ENCODE measurements around the gene ZBTB17. TPM values are rescaled to one million over a fixed set of nuclear protein-coding genes. Genes with fewer than 3 reads are reported as not detected.
"Not testable (repeated sequence)": the region's sequence is repeated elsewhere in the genome, so short reads cannot be mapped to it uniquely, and the experiment has no call there.

Gene ZBTB17
- total RNA-seq, 1 donor from 2014 or later, result 33.6 TPM

GRCh38 chr1:15902882-15903281, 73.0 kb downstream of the ZBTB17 start:
- TF ChIP-seq CTCF (IDR thresholded peaks at IDR 0.05; ENCODE audit: unreplicated experiment), result no peak
- peaks cover 2% of the 10 kb centered on the region for H3K27me3 Mint-ChIP-seq (ENCODE audit: unreplicated experiment)
- peaks cover 4% of the 10 kb centered on the region for H3K4me1 Mint-ChIP-seq (ENCODE audit: unreplicated experiment)
- H3K27ac Mint-ChIP-seq (ENCODE audit: unreplicated experiment), result no peak overlapping the region
- H3K4me3 Mint-ChIP-seq (ENCODE audit: unreplicated experiment), result no peak overlapping the region
- no peaks in the 10 kb centered on the region for H3K9me3 Mint-ChIP-seq (ENCODE audit: unreplicated experiment)
- H3K36me3 Mint-ChIP-seq (ENCODE audit: low read depth, unreplicated experiment), result no peaks in the 10 kb centered on the region
- no peak for DNase-seq (ENCODE audit: low spot score)

- no peak overlapping the region for H3K4me3 Mint-ChIP-seq (ENCODE audit: unreplicated experiment)
- peaks cover 2% of the 10 kb centered on the region for H3K27me3 Mint-ChIP-seq (ENCODE audit: unreplicated experiment)
- TF ChIP-seq CTCF (IDR thresholded peaks at IDR 0.05; ENCODE audit: unreplicated experiment), result no peak
- peaks cover 4% of the 10 kb centered on the region for H3K4me1 Mint-ChIP-seq (ENCODE audit: unreplicated experiment)
- H3K36me3 Mint-ChIP-seq (ENCODE audit: low read depth, unreplicated experiment), result no peaks in the 10 kb centered on the region
- no peak for DNase-seq (ENCODE audit: low spot score)
- no peaks in the 10 kb centered on the region for H3K9me3 Mint-ChIP-seq (ENCODE audit: unreplicated experiment)
- H3K27ac Mint-ChIP-seq (ENCODE audit: unreplicated experiment), result no peak overlapping the region
Observed at GRCh38 chr1:15900662-15901279, 75.1 kb downstream of the ZBTB17 start.

- no peak overlapping the region for H3K27ac Mint-ChIP-seq (ENCODE audit: unreplicated experiment)
- peaks cover 4% of the 10 kb centered on the region for H3K4me1 Mint-ChIP-seq (ENCODE audit: unreplicated experiment)
- no peak for DNase-seq (ENCODE audit: low spot score)
- no peak for TF ChIP-seq CTCF (IDR thresholded peaks at IDR 0.05; ENCODE audit: unreplicated experiment)
- no peaks in the 10 kb centered on the region for H3K9me3 Mint-ChIP-seq (ENCODE audit: unreplicated experiment)
- peaks cover 4% of the 10 kb centered on the region for H3K36me3 Mint-ChIP-seq (ENCODE audit: low read depth, unreplicated experiment)
- H3K27me3 Mint-ChIP-seq (ENCODE audit: unreplicated experiment), result peaks cover 2% of the 10 kb centered on the region
- H3K4me3 Mint-ChIP-seq (ENCODE audit: unreplicated experiment), result peak overlapping the region; percentile 14
Observed at GRCh38 chr1:15899266-15899665, 76.6 kb downstream of the ZBTB17 start.

- not testable (repeated sequence) for H3K27me3 Mint-ChIP-seq (ENCODE audit: unreplicated experiment); H3K4me3 Mint-ChIP-seq (ENCODE audit: unreplicated experiment); H3K36me3 Mint-ChIP-seq (ENCODE audit: low read depth, unreplicated experiment); H3K4me1 Mint-ChIP-seq (ENCODE audit: unreplicated experiment); DNase-seq (ENCODE audit: low spot score); H3K9me3 Mint-ChIP-seq (ENCODE audit: unreplicated experiment); H3K27ac Mint-ChIP-seq (ENCODE audit: unreplicated experiment)
Observed at GRCh38 chr1:15896841-15897610, 78.9 kb downstream of the ZBTB17 start.

- Mint-ChIP-seq H3K27ac (ENCODE audit: unreplicated experiment) (no peak overlapping the region), H3K27me3 (ENCODE audit: unreplicated experiment) (peaks cover 2% of the 10 kb centered on the region), H3K4me3 (ENCODE audit: unreplicated experiment) (no peak overlapping the region), H3K9me3 (ENCODE audit: unreplicated experiment) (no peaks in the 10 kb centered on the region), H3K4me1 (ENCODE audit: unreplicated experiment) (peaks cover 4% of the 10 kb centered on the region), H3K36me3 (ENCODE audit: low read depth, unreplicated experiment) (peaks cover 4% of the 10 kb centered on the region)
- no peak for TF ChIP-seq CTCF (IDR thresholded peaks at IDR 0.05; ENCODE audit: unreplicated experiment)
- DNase-seq (ENCODE audit: low spot score), result no peak
Observed at GRCh38 chr1:15895233-15895632, 80.7 kb downstream of the ZBTB17 start.

GRCh38 chr1:15892857-15893599, 82.9 kb downstream of the ZBTB17 start:
- not testable (repeated sequence) for H3K4me1 Mint-ChIP-seq (ENCODE audit: unreplicated experiment); H3K9me3 Mint-ChIP-seq (ENCODE audit: unreplicated experiment); H3K27me3 Mint-ChIP-seq (ENCODE audit: unreplicated experiment); H3K36me3 Mint-ChIP-seq (ENCODE audit: low read depth, unreplicated experiment); DNase-seq (ENCODE audit: low spot score); H3K4me3 Mint-ChIP-seq (ENCODE audit: unreplicated experiment)
- H3K27ac Mint-ChIP-seq (ENCODE audit: unreplicated experiment), result peak overlapping the region; percentile 6
